Neural crest cell (in vitro differentiated cells): ENCODE data around the gene DNLZ. TPM values are rescaled to one million over a fixed set of nuclear protein-coding genes. Genes with fewer than 3 reads are reported as not detected.

ENCODE experiments used
- DNase-seq: peaks from one replicate; pipeline ENCODE4 v3.0.0; 2021; ENCODE audit warnings: low read depth, mixed read lengths, low spot score
- H3K27ac Mint-ChIP-seq: one replicate; pipeline ENCODE4 v1.8.0; 2021; ENCODE audit warnings: mild to moderate bottlenecking, mixed read lengths; ENCODE audit not compliant: unreplicated experiment
- H3K27me3 Mint-ChIP-seq: 2 replicates; pipeline ENCODE4 v1.8.0; 2021; ENCODE audit warnings: low read depth, mild to moderate bottlenecking, mixed read lengths
- H3K36me3 Mint-ChIP-seq: 2 replicates; pipeline ENCODE4 v1.8.0; 2021; ENCODE audit warnings: low read depth, mild to moderate bottlenecking, mixed read lengths
- H3K4me1 Mint-ChIP-seq: 2 replicates; pipeline ENCODE4 v1.8.0; 2021; ENCODE audit warnings: mixed read lengths
- H3K4me3 Mint-ChIP-seq: one replicate; pipeline ENCODE4 v1.8.0; 2021; ENCODE audit warnings: mild to moderate bottlenecking, mixed read lengths
- H3K9me3 Mint-ChIP-seq: 2 replicates; pipeline ENCODE4 v1.8.0; 2021; ENCODE audit warnings: mixed read lengths
- total RNA-seq: library from RNA; stranded (reverse); gene quantifications from 2 replicates; pipeline ENCODE4 v1.2.1, GENCODE V29; 2021
- TF ChIP-seq, protein P1 (sequence below): fragments of 200-600 bp; sonication (generic); conservative IDR thresholded peaks from 2 replicates; pipeline ENCODE4 v1.5.0; 2021; ENCODE audit warnings: antibody characterized with exemption, mild to moderate bottlenecking

The DNLZ gene
- total RNA-seq, 1 donor from 2014 or later: 21.3 TPM

GRCh38 chr9:136326061-136326760, 37.3 kb downstream of the DNLZ start:
- TF ChIP-seq, protein P1, sequence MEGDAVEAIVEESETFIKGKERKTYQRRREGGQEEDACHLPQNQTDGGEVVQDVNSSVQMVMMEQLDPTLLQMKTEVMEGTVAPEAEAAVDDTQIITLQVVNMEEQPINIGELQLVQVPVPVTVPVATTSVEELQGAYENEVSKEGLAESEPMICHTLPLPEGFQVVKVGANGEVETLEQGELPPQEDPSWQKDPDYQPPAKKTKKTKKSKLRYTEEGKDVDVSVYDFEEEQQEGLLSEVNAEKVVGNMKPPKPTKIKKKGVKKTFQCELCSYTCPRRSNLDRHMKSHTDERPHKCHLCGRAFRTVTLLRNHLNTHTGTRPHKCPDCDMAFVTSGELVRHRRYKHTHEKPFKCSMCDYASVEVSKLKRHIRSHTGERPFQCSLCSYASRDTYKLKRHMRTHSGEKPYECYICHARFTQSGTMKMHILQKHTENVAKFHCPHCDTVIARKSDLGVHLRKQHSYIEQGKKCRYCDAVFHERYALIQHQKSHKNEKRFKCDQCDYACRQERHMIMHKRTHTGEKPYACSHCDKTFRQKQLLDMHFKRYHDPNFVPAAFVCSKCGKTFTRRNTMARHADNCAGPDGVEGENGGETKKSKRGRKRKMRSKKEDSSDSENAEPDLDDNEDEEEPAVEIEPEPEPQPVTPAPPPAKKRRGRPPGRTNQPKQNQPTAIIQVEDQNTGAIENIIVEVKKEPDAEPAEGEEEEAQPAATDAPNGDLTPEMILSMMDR: no peak
- no peaks in the 10 kb centered on the region for H3K9me3 Mint-ChIP-seq
- peak; percentile 48 for DNase-seq
- H3K36me3 Mint-ChIP-seq: no peaks in the 10 kb centered on the region
- H3K4me1 Mint-ChIP-seq: peaks cover 15% of the 10 kb centered on the region
- peak overlapping the region; percentile 72 for H3K4me3 Mint-ChIP-seq
- peak overlapping the region; percentile 50 for H3K27ac Mint-ChIP-seq
- H3K27me3 Mint-ChIP-seq: peaks cover 3% of the 10 kb centered on the region

DNA sequence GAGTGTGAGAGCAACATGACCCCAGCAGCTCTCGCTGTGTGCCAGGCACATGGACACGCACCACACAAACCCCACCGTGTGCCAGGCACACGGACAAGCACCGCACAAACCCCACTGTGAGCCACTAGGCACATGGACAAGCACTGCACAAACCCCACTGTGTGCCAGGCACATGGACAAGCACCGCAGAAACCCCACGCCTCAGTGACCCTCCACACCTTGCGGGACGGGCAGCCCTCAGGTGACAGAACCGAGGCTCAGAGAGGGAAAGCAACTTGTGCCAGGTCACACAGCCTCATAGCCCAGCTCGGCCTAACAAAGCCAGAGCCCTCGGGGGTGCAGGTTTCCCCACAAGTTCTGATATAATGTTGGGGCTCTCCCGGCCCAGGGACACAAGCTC, 38.2 kb downstream of the DNLZ start:
- TF ChIP-seq, protein P1: no peak
- H3K27ac Mint-ChIP-seq: no peak overlapping the region
- H3K27me3 Mint-ChIP-seq: peaks cover 3% of the 10 kb centered on the region
- no peaks in the 10 kb centered on the region for H3K36me3 Mint-ChIP-seq
- H3K4me1 Mint-ChIP-seq: peaks cover 15% of the 10 kb centered on the region
- DNase-seq: no peak
- H3K9me3 Mint-ChIP-seq: no peaks in the 10 kb centered on the region
- H3K4me3 Mint-ChIP-seq: peak overlapping the region; percentile 72

DNA sequence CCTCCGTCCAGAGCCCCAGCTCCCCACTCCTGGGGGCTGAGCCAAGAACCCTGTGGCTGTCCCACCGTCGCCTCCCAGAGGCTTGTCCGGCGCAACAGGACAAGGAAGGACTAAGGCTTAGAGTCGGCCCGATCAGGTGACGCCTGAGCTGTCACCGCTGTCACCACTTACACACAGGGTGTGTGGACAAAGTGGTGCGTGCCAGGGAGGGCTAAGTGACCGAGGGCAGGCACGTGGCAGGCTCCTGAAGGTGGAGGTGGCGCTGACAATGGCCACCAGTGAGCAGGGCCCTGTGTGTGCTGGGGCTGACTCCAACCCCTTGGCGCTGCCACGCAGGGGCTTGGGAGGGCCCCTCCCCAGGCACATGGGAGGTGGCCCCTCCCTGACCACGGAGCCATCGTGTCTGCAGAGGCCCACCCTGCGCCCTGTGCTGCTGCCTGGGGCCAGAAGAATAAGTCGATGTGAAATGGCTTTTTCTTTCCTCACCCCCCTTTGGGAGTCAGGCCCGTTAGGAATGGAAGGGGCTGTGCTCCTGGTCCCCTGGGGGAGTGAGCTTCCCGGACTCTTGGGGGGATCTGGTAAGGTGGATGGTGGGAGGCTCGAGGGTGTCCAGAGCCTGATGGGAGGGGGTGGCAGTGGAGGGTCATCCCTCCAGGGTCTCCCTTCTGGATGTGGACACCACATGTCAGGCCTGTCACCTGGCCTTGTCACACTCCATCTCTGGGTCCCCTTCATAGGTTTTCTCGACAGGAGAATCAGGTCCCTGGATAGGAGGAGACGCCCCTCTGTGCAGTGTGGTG, 38.8 kb downstream of the DNLZ start:
- H3K36me3 Mint-ChIP-seq: no peaks in the 10 kb centered on the region
- no peaks in the 10 kb centered on the region for H3K9me3 Mint-ChIP-seq
- no peak overlapping the region for H3K4me3 Mint-ChIP-seq
- H3K27me3 Mint-ChIP-seq: peaks cover 3% of the 10 kb centered on the region
- peaks cover 15% of the 10 kb centered on the region for H3K4me1 Mint-ChIP-seq
- H3K27ac Mint-ChIP-seq: no peak overlapping the region
- DNase-seq: no peak
- TF ChIP-seq, protein P1: peak; percentile 14

GRCh38 chr9:136323371-136323789, 40.2 kb downstream of the DNLZ start:
- H3K4me1 Mint-ChIP-seq: peaks cover 5% of the 10 kb centered on the region
- peak overlapping the region; percentile 8 for H3K4me3 Mint-ChIP-seq
- no peak overlapping the region for H3K27ac Mint-ChIP-seq

DNA sequence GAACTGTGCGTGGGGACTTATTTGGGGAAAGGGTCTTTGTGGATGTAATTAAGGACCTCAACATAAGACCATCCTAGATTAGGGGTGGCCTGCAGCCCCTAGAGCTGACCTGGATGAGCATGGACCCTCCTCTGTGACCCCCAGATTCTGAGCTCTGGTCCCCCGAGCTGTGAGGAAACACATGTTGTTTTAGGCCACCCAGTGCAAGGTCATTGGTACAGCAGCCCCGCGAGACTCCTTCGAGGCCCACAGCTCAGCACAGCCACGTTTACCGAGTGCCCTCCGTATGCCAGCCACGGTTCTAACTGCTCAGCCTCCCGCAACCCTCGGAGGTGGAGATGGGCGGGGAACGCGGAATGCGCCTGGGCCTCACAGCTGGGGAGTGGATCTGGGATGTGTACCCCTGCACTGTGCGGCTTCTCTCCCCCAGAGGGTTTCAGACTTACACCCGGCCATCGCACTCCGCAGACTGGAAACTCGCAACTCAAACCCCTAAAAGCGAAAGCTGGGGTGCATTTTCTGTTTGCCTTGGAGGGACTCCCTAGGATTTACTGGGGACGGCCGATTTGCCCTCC, 40.7 kb downstream of the DNLZ start:
- Mint-ChIP-seq H3K9me3 (no peaks in the 10 kb centered on the region), H3K27me3 (no peaks in the 10 kb centered on the region), H3K4me3 (no peak overlapping the region), H3K27ac (no peak overlapping the region), H3K36me3 (no peaks in the 10 kb centered on the region), H3K4me1 (peaks cover 5% of the 10 kb centered on the region)
- DNase-seq: no peak
- TF ChIP-seq, protein P1: no peak

More at GRCh38 chr9:136323371-136323789, 40.2 kb downstream of the DNLZ start:
- DNase-seq: no peak
- Mint-ChIP-seq H3K36me3 (no peaks in the 10 kb centered on the region), H3K9me3 (no peaks in the 10 kb centered on the region), H3K27me3 (no peaks in the 10 kb centered on the region)
- TF ChIP-seq, protein P1: no peak
